Pons (tissue), 1 donor: ENCODE measurements around the gene PANX1.

ENCODE experiments used
- DNase-seq: peaks from one replicate; pipeline ENCODE4 v3.0.0-alpha.2; 2016; ENCODE audit warnings: low spot score

Gene PANX1

DNA sequence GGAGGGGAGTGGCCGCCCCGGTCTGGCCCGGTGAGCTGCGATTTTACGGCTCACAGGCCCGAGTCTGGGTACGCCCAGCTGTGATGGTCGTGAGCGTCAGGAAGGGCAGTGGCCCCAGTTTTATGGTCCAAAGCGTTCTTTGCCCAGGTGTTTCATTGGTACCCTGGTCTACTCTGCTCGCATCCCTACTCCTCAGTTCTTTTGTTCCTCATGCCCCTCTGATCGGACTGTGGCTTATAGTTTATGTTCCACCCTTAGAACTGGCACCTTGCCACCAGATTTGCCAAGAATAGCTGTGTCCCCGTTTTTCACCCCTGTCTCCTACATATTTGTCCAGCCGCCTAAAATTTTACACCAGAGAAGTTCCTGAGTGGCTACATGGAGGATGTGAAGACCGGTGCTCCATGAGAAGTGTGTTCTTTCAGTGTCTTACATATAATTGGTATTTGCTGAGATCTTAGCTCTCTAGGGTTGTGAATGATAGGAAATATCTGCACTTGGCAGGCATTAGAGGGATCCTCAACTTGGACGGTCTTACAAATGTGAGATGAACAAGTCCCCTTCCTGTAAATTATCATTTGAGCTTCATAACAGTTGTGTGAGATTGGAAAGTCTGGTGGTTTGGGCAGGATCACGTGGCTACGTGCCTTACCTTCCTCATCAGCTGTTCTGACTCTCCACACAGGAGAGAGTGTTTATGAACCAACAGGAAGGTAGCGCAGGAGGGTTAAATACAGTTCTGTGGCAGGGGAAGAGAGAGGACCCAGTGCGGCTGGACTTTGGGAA, 1.1 kb downstream of the PANX1 start:
- DNase-seq = peak; percentile 43

GRCh38 chr11:94130298-94131046, 1.8 kb downstream of the PANX1 start:
- DNase-seq = no peak

DNA sequence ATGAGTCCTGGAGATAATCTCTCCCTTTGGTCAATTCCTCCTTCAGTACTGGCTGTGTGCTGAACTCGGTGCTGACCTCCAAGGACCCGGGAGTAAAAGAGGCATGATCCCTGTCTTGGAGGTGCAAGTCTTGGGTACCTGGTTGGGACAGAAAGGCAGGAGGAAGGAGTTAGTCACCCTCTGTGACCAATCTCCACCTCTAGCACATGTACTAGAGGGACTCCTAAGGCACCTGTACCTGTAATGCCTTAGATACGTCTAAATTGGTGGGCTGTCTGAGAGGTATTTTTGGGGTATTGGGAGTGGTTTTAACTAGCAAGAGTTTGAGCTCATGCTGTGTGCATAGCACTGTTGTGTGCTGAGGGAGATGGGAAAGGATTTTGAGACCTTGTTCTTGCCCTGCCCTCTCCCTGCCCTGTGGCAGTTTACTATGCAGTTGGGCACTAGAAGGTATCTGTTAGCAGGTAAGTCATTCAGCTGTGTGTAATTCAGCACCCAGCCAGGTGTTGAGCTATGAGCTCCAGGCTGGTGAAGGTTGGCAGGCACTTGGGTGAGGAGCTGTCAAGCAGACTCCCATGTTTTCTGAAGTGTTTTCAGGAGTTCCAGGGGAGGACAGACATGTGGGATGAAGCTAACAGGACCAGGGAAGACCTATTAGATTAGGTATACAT, 2.5 kb downstream of the PANX1 start:
- no peak for DNase-seq

- DNase-seq = no peak
Measured at GRCh38 chr11:94131718-94132115, 3.1 kb downstream of the PANX1 start.

GRCh38 chr11:94132152-94132558, 3.5 kb downstream of the PANX1 start:
- no peak for DNase-seq

DNA sequence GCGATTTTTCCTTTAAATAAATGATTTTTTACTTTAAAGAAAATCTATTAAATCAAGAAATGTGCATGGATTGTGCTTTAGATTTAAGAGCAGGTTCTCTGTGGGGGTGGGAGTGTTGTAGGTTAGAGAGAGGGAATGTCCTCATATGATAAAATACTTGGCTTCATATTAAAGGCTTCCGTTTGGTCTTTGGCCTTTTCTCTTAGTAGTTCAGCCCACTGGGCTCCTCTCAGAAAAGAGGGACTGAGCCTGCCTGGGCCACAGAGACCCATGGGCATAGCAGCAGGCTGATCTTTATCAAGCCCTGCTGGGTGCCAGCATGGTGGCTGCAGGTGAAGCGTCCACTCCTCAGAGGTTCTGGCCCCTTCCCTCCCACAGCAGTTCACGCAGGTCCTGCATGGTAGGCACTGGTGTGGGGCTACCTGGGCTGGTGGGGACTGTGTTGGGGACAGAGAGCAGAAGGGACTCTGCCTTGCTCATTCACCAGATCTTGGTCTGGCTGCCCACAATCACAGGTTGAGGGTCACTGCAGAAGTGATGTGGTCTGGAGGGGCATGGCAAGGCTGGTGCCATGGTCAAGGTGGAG, 4.3 kb downstream of the PANX1 start:
- DNase-seq = no peak

GRCh38 chr11:94133752-94134151, 5.1 kb downstream of the PANX1 start:
- no peak for DNase-seq

GRCh38 chr11:94134651-94135512, 6.2 kb downstream of the PANX1 start:
- peak; percentile 63 for DNase-seq

- DNase-seq = no peak
Measured at GRCh38 chr11:94139416-94139815, 10.8 kb downstream of the PANX1 start.

GRCh38 chr11:94140154-94140655, 11.6 kb downstream of the PANX1 start:
- no peak for DNase-seq

GRCh38 chr11:94141511-94142307, 13.1 kb downstream of the PANX1 start:
- DNase-seq = no peak

GRCh38 chr11:94142308-94143281, 14.0 kb downstream of the PANX1 start:
- DNase-seq = peak; percentile 94

- DNase-seq = no peak
Measured at GRCh38 chr11:94144216-94144615, 15.6 kb downstream of the PANX1 start.

- DNase-seq = no peak
Measured at GRCh38 chr11:94144664-94145063, 16.0 kb downstream of the PANX1 start.

DNA sequence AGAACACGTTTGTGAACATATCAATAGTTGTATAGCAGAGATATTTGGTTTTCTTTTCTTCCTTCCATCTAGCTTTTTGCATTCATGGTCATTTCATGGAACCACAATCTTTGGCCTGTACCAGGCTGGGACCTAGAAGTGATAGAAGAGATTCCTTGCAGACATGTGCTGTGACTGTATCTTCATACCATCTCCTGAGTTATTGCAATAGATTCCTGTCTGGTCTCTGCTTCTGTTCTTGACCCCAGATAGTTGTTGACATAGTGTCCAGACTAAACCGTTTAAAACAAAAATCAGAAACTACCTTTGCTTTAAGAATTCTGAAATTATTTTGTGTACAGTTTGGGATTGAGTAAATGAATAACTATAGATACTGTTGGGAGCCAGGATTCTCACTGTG, 16.8 kb downstream of the PANX1 start:
- DNase-seq = no peak

- DNase-seq = no peak
Measured at GRCh38 chr11:94145916-94146315, 17.3 kb downstream of the PANX1 start.

DNA sequence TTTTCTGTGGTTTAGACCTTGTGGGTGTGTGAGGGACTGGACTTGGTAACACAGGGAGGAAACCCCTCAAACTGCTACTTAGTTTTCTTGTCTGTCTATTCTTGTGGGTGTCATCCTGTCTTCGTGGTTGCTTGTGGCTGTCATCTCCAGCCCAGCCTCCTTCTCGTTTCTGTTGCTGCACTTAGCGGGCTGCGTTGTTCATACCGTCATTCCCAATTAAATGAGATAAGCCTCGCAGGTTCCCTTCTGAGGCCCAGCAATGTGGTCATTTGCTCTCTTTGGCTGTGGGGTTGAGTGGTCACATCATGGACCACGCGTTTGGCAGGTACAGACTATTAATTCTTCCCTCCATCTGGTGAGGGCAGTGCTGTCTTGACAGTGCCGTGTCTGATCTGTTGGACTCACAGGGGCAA, 18.8 kb downstream of the PANX1 start:
- DNase-seq = no peak

DNA sequence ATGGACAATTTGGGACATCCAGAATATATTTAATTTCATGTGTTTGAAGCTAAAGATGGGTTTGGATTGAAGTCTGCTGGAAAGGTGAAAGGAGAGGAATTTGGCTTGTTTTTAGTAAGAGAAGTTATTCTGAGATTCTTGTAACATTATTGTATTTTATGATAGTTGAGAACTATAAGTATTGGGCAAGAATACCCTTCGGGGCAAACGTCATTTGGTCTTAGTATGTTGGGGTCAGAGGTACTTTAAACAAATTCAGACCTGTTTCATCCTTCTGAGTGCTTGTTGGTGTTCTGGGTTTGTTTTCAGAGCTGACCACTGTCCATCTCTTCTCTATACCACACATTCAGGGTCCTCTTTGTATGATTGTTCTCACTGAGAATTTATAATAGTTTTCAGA, 19.5 kb downstream of the PANX1 start:
- no peak for DNase-seq

- no peak for DNase-seq
Measured at GRCh38 chr11:94149431-94150017, 20.9 kb downstream of the PANX1 start.
